Right lobe of liver (tissue), 4 donors: ENCODE results near the gene PXT1.

Experiments
- POLR2A ChIP-seq: fragments of 450-650 bp; IDR thresholded peaks from one replicate; pipeline ENCODE4 v1.6.1; 2017; ENCODE audit warnings: antibody characterized with exemption, mild to moderate bottlenecking
- TF ChIP-seq, protein P1 (sequence below), 4 donors: fragments of 200-600 bp in 3 of 4; fragments of 450-650 bp in 1 of 4; IDR thresholded peaks; one replicate each; pipeline versions ENCODE4 v1.5.1 to v1.8.0; 2016 to 2022; ENCODE audit warnings: antibody characterized with exemption in 4 of 4, mild to moderate bottlenecking in 2 of 4
- donor health status: DM: no; HTN: no; CAD: no.
- donor health status: DM: no; HTN: no; CAD: no.
- donor health status: DM: no; HTN: yes; CAD: no.

DNA sequence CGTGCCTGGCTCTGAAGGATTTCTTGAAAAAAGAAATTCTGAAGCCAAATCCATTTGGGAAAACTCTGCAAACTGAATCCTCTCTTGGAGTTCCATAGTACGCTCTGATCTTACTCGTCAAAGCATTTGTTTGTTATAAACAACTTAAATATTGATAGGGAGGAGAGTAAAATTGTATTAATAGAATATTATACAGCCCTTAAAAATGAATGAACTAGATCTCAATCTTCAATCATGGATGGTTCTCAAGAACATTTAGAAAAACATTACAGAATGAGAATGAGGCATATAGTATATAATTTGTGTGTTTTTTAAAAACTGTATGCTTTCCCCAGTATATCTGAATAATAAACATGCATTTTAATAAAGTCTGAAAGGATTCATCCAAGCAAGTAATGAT lies 25.0 kb upstream of the PXT1 start:
- no peak for TF ChIP-seq POLR2A
- TF ChIP-seq, protein P1, sequence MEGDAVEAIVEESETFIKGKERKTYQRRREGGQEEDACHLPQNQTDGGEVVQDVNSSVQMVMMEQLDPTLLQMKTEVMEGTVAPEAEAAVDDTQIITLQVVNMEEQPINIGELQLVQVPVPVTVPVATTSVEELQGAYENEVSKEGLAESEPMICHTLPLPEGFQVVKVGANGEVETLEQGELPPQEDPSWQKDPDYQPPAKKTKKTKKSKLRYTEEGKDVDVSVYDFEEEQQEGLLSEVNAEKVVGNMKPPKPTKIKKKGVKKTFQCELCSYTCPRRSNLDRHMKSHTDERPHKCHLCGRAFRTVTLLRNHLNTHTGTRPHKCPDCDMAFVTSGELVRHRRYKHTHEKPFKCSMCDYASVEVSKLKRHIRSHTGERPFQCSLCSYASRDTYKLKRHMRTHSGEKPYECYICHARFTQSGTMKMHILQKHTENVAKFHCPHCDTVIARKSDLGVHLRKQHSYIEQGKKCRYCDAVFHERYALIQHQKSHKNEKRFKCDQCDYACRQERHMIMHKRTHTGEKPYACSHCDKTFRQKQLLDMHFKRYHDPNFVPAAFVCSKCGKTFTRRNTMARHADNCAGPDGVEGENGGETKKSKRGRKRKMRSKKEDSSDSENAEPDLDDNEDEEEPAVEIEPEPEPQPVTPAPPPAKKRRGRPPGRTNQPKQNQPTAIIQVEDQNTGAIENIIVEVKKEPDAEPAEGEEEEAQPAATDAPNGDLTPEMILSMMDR (IDR thresholded peaks at IDR 0.05) = no peak
